K562 (cell line): ENCODE measurements around the gene ZIC3. TPM values are rescaled to one million over a fixed set of nuclear protein-coding genes. Genes with fewer than 3 reads are reported as not detected.

Experiments
- ATAC-seq: fragments of 200-7000 bp; cut with Tn5 transposase; 3 replicates; pipeline ENCODE4 v1.9.1; 2020; ENCODE audit warnings: moderate library complexity
- BruUV-seq: library from RNA; stranded (reverse); fragments of 400-500 nt; replicated peaks from 2 replicates; lab custom pipeline; 2021; lab: Mats Ljungman, UMichigan
- CTCF ChIA-PET: fragments of 300-600 bp; formaldehyde crosslinking; extraction: SDS; loops from one replicate; lab custom pipeline; 2021; ENCODE audit warnings: low intra/inter-chr PET ratio; lab: Yijun Ruan, JAX
- POLR2A ChIA-PET: fragments of 300-600, 350-650 bp; sonication (Branson Sonifier 250); formaldehyde crosslinking; extraction: SDS; loops from one replicate; lab custom pipeline; 2021; ENCODE audit warnings: antibody characterized with exemption, inconsistent platforms; lab: Yijun Ruan, JAX
- DNase-seq, 4 experiments: peaks; one replicate each; pipeline versions ENCODE4 v3.0.0 to v3.0.0-alpha.2; 2011 to 2018; ENCODE audit warnings: low spot score in 3 of 4, mixed read lengths in 3 of 4; ENCODE audit errors: extremely low read depth in 1 of 4
- FAIRE-seq: peaks from 2 replicates; lab custom pipeline; 2011; peaks lifted over from hg19 to GRCh38; lab: Jason Lieb, UNC
- H2AFZ ChIP-seq: 2 replicates; pipeline ENCODE4 v1.6.0; 2011; ENCODE audit warnings: low read depth, low read length, control low read depth, inconsistent platforms
- H3K27ac ChIP-seq: fragments of 200-600 bp; 3 replicates; pipeline ENCODE4 v1.8.0; 2011; ENCODE audit warnings: low read depth, mild to moderate bottlenecking, control low read depth, inconsistent platforms, low read length, moderate library complexity, mixed read lengths; ENCODE audit errors: extremely low read depth
- H3K27me3 ChIP-seq, 2 experiments: fragments of 300-600 bp in 1 of 2; 2 replicates in 1 of 2; 3 replicates in 1 of 2; pipeline versions ENCODE4 v1.6.0 to v1.8.0; 2011; ENCODE audit warnings: inconsistent platforms in 2 of 2, low read length in 2 of 2, mild to moderate bottlenecking in 1 of 2, mixed read lengths in 1 of 2, moderate library complexity in 1 of 2; ENCODE audit not compliant: control insufficient read depth in 2 of 2, insufficient read depth in 2 of 2
- H3K36me3 ChIP-seq: fragments of 300-600 bp; 3 replicates; pipeline ENCODE4 v1.8.0; 2011; ENCODE audit warnings: mild to moderate bottlenecking, low read length, inconsistent platforms; ENCODE audit not compliant: control insufficient read depth, insufficient read depth
- H3K4me1 ChIP-seq, 2 experiments: fragments of 200-600 bp in 1 of 2; replicated peaks in 1 of 2; 2 replicates in 1 of 2; 3 replicates in 1 of 2; pipeline versions ENCODE4 v1.5.1 to v1.8.0; 2011; ENCODE audit warnings: inconsistent platforms in 2 of 2, low read length in 2 of 2, mild to moderate bottlenecking in 1 of 2, mixed read lengths in 1 of 2, moderate library complexity in 1 of 2; ENCODE audit not compliant: control insufficient read depth in 2 of 2, insufficient read depth in 2 of 2
- H3K4me2 ChIP-seq: 2 replicates; pipeline ENCODE4 v1.6.1; 2011; ENCODE audit warnings: low read length, control low read depth, inconsistent platforms, mixed read lengths; ENCODE audit not compliant: insufficient read depth
- H3K4me3 ChIP-seq: fragments of 200-600 bp; sonication (generic), shearing (Covaris generic); 2 replicates; pipeline ENCODE4 v1.5.1; 2016; ENCODE audit warnings: control low read depth, inconsistent platforms
- H3K79me2 ChIP-seq: fragments of 200-600 bp; 3 replicates; pipeline ENCODE4 v1.8.0; 2011; ENCODE audit warnings: low read length, inconsistent platforms; ENCODE audit not compliant: control insufficient read depth, insufficient read depth
- H3K9ac ChIP-seq, 2 experiments: 2 replicates each; pipeline versions ENCODE4 v1.6.0 to v1.6.1; 2011; ENCODE audit warnings: low read depth in 2 of 2, low read length in 2 of 2, control low read depth in 1 of 2, inconsistent platforms in 1 of 2, mild to moderate bottlenecking in 1 of 2, mixed read lengths in 1 of 2; ENCODE audit not compliant: insufficient read depth in 1 of 2
- H3K9me1 ChIP-seq: one replicate; pipeline ENCODE4 v1.6.0; 2011; ENCODE audit warnings: inconsistent platforms, mild to moderate bottlenecking, low read length, moderate library complexity; ENCODE audit not compliant: control insufficient read depth, insufficient read depth
- H3K9me3 ChIP-seq: replicated peaks from 2 replicates; pipeline ENCODE4 v1.5.1; 2011; ENCODE audit warnings: low read depth, low read length, inconsistent platforms; ENCODE audit not compliant: control insufficient read depth, insufficient read depth
- H4K20me1 ChIP-seq: replicated peaks from 2 replicates; pipeline ENCODE4 v1.6.1; 2011; ENCODE audit warnings: low read length, inconsistent platforms, mixed read lengths; ENCODE audit not compliant: control insufficient read depth, insufficient read depth
- ELF4 ChIP-seq: fragments of 450-650 bp; formaldehyde crosslinking; IDR thresholded peaks from 2 replicates; pipeline ENCODE4 v1.4.0; 2022; ENCODE audit warnings: missing genetic modification characterization
- HDGF ChIP-seq: fragments of 450-650 bp; IDR thresholded peaks from 2 replicates; pipeline ENCODE4 v1.6.1; 2016
- HNRNPUL1 ChIP-seq: fragments of 200-400 bp; formaldehyde crosslinking; IDR thresholded peaks from 2 replicates; pipeline ENCODE4 v1.6.1; 2017; ENCODE audit warnings: low read length
- KLF1 ChIP-seq: fragments of 450-650 bp; IDR thresholded peaks from 2 replicates; pipeline ENCODE4 v1.6.1; 2016; ENCODE audit warnings: missing genetic modification characterization, missing compliant biosample characterization
- RAD21 ChIP-seq, 2 experiments: fragments of 250-450 bp in 1 of 2; fragments of 450-650 bp in 1 of 2; sonication (Bioruptor Pico) in 1 of 2; formaldehyde crosslinking in 1 of 2; IDR thresholded peaks in 1 of 2; conservative IDR thresholded peaks in 1 of 2; 2 replicates each; pipeline versions ENCODE4 v1.4.0 to v1.8.0; 2020 to 2022; ENCODE audit warnings: mild to moderate bottlenecking in 2 of 2, moderate library complexity in 1 of 2
- ZBTB2 ChIP-seq: fragments of 450-650 bp; IDR thresholded peaks from 2 replicates; pipeline ENCODE4 v1.6.1; 2016; ENCODE audit warnings: antibody characterized with exemption
- ZNF830 ChIP-seq: fragments of 250-450 bp; sonication (Bioruptor Pico); IDR thresholded peaks from 2 replicates; pipeline ENCODE4 v1.5.0; 2021; ENCODE audit warnings: mild to moderate bottlenecking
- WGBS: fragments of 100-300 bp; shearing (Covaris generic); methylation state at CpG from one replicate; pipeline ENCODE4 v1.1.6; 2016; ENCODE audit warnings: low coverage, mixed read lengths; ENCODE audit not compliant: insufficient coverage; ENCODE audit errors: missing lambda C conversion rate; 5-methylcytosine and 5-hydroxymethylcytosine counted together
- in situ Hi-C: fragments of 300-500 bp; cut with MboI; formaldehyde crosslinking; loops from 4 replicates; pipeline ENCODE4 v1.15.0; 2018; ENCODE audit warnings: inconsistent platforms, mixed read lengths
- intact Hi-C: fragments of 100-400 bp; cut with micrococcal nuclease; formaldehyde crosslinking; loops from 2 replicates; pipeline ENCODE4 v1.14.2; 2022
- polyA plus RNA-seq, 8 experiments: library from polyadenylated mRNA; depleted of rRNA in 4 of 8; stranded (reverse) in 5 of 8; unstranded in 3 of 8; fragments of >200 nt; fragmentation: Nextera tagmentation in 2 of 8; fragmentation: Illumina TruSeq in 1 of 8; extraction: Ambion mirVana in 2 of 8; extraction: Trizol in 1 of 8; gene quantifications; 2 replicates each; pipeline versions ENCODE4 v1.2.1 to v1.2.3, GENCODE V29; 2011 to 2014; ENCODE audit warnings: inconsistent platforms in 1 of 8, missing spikeins in 1 of 8
- total RNA-seq, 7 experiments: library from RNA; depleted of rRNA in 6 of 7; stranded (reverse); fragments of >200 nt in 6 of 7; fragmentation: Illumina TruSeq in 2 of 7; extraction: Trizol in 2 of 7; gene quantifications; 2 replicates each; pipeline versions ENCODE4 v1.2.1 to v1.2.3, GENCODE V29; 2011 to 2021; ENCODE audit warnings: low replicate concordance in 1 of 7

The ZIC3 gene
- total and polyA plus RNA-seq, 9 of the 15 experiments (the other 6 are each of a cell fraction or from before 2014, with no cell fraction given), result not detected

GRCh38 chrX:137568741-137569469 lies 3.0 kb downstream of the ZIC3 start:
- Histone ChIP-seq H3K9me1 (no peaks in the 10 kb centered on the region), H3K27ac (no peak overlapping the region), H3K9ac (no peak overlapping the region), H2AFZ (no peak overlapping the region), H3K79me2 (no peaks in the 10 kb centered on the region), H4K20me1 (no peaks in the 10 kb centered on the region), H3K36me3 (no peaks in the 10 kb centered on the region), H3K9me3 (no peaks in the 10 kb centered on the region), H3K4me1 (no peaks in the 10 kb centered on the region; a peak in 1 of 5 replicates), H3K4me3 (no peak overlapping the region), H3K27me3 (peaks cover 0 to 6% of the 10 kb centered on the region in 2 experiments; a peak in 1 of 5 replicates), H3K4me2 (no peak overlapping the region)
- DNase-seq, result no peak
- POLR2A ChIA-PET, result no interaction called here
- TF ChIP-seq RAD21 (CRISPR knock-in tag; conservative IDR thresholded peaks at IDR 0.05 in 1 of 2, IDR thresholded peaks at IDR 0.05 in 1 of 2), result no peak
- TF ChIP-seq ZBTB2, result no peak
- TF ChIP-seq ELF4 (CRISPR knock-in tag), result no peak
- no peak for TF ChIP-seq KLF1
- TF ChIP-seq HDGF, result no peak
- no peak for TF ChIP-seq HNRNPUL1
- no peak for TF ChIP-seq ZNF830 (CRISPR knock-in tag)
- intact Hi-C loops, result no loop called here
- no peak for FAIRE-seq
- WGBS, result 9% methylated on average over 28 of the region's 53 CpGs
- no TSS peak for BruUV-seq
- no peak for ATAC-seq
- CTCF ChIA-PET, result no interaction called here
- in situ Hi-C loops, result no loop called here
